H9 (cell line): ENCODE results near the gene CYP2B6. TPM values are rescaled to one million over a fixed set of nuclear protein-coding genes. Genes with fewer than 3 reads are reported as not detected.

ENCODE experiments used
- DNase-seq: peaks from one replicate; pipeline ENCODE4 v3.0.0-alpha.2; 2017
- H2AFZ ChIP-seq: one replicate; pipeline ENCODE4 v1.6.1; 2013; ENCODE audit warnings: mild to moderate bottlenecking, low read length, control low read depth, moderate library complexity
- H2AK5ac ChIP-seq: 2 replicates; pipeline ENCODE4 v1.6.1; 2013; ENCODE audit warnings: low read length, control low read depth, mixed read lengths; ENCODE audit not compliant: insufficient read length
- H2BK120ac ChIP-seq: one replicate; pipeline ENCODE4 v1.6.1; 2013; ENCODE audit warnings: low read depth, mild to moderate bottlenecking, low read length, control low read depth, inconsistent platforms; ENCODE audit not compliant: poor library complexity, severe bottlenecking
- H2BK12ac ChIP-seq: 2 replicates; pipeline ENCODE4 v1.6.1; 2013; ENCODE audit warnings: low read length, control low read depth, mixed read lengths, low read depth; ENCODE audit not compliant: insufficient read length
- H2BK15ac ChIP-seq: 2 replicates; pipeline ENCODE4 v1.6.1; 2013; ENCODE audit warnings: low read depth, low read length, control low read depth
- H2BK20ac ChIP-seq: one replicate; pipeline ENCODE4 v1.6.1; 2013; ENCODE audit warnings: low read depth, mild to moderate bottlenecking, low read length, control low read depth, inconsistent platforms; ENCODE audit not compliant: poor library complexity, severe bottlenecking
- H2BK5ac ChIP-seq: 2 replicates; pipeline ENCODE4 v1.6.1; 2013; ENCODE audit warnings: low read length, control low read depth, mixed read lengths; ENCODE audit not compliant: insufficient read length
- H3K14ac ChIP-seq: 2 replicates; pipeline ENCODE4 v1.6.1; 2013; ENCODE audit warnings: low read length, control low read depth; ENCODE audit not compliant: insufficient read depth
- H3K18ac ChIP-seq: 2 replicates; pipeline ENCODE4 v1.6.1; 2013; ENCODE audit warnings: low read depth, mild to moderate bottlenecking, mixed read lengths, low read length, control low read depth; ENCODE audit not compliant: insufficient read length
- H3K23ac ChIP-seq: 2 replicates; pipeline ENCODE4 v1.6.1; 2013; ENCODE audit warnings: low read length, control low read depth, mixed read lengths, low read depth; ENCODE audit not compliant: insufficient read length
- H3K23me2 ChIP-seq: 2 replicates; pipeline ENCODE4 v1.6.1; 2013; ENCODE audit warnings: low read depth, mild to moderate bottlenecking, mixed read lengths, low read length, control low read depth; ENCODE audit not compliant: insufficient read length, poor library complexity, severe bottlenecking
- H3K27ac ChIP-seq: 2 replicates; pipeline ENCODE4 v1.5.1; 2013; ENCODE audit warnings: low read length, control low read depth, mixed read lengths, low read depth; ENCODE audit not compliant: insufficient read length
- H3K27me3 ChIP-seq: 2 replicates; pipeline ENCODE4 v1.6.1; 2013; ENCODE audit warnings: low read length, control low read depth, inconsistent platforms; ENCODE audit not compliant: insufficient read depth
- H3K4ac ChIP-seq: 2 replicates; pipeline ENCODE4 v1.6.1; 2013; ENCODE audit warnings: low read depth, mild to moderate bottlenecking, control low read depth, inconsistent platforms, low read length, moderate library complexity
- H3K4me1 ChIP-seq: 2 replicates; pipeline ENCODE4 v1.6.1; 2013; ENCODE audit warnings: low read length, control low read depth, inconsistent platforms; ENCODE audit not compliant: insufficient read depth
- H3K4me2 ChIP-seq: 2 replicates; pipeline ENCODE4 v1.6.1; 2013; ENCODE audit warnings: low read length, control low read depth, mixed read lengths; ENCODE audit not compliant: insufficient read length, insufficient read depth
- H3K56ac ChIP-seq: 2 replicates; pipeline ENCODE4 v1.6.1; 2013; ENCODE audit warnings: low read depth, mild to moderate bottlenecking, mixed read lengths, low read length, control low read depth; ENCODE audit not compliant: insufficient read length
- H3K79me1 ChIP-seq: 2 replicates; pipeline ENCODE4 v1.6.1; 2013; ENCODE audit warnings: low read depth, mild to moderate bottlenecking, moderate library complexity, low read length, control low read depth, inconsistent platforms; ENCODE audit not compliant: insufficient read depth, poor library complexity, severe bottlenecking
- H3K79me2 ChIP-seq: 2 replicates; pipeline ENCODE4 v1.6.1; 2013; ENCODE audit warnings: low read length, control low read depth, inconsistent platforms; ENCODE audit not compliant: insufficient read depth
- H3K9ac ChIP-seq: 2 replicates; pipeline ENCODE4 v1.6.1; 2013; ENCODE audit warnings: low read length, control low read depth, mixed read lengths; ENCODE audit not compliant: insufficient read length; ENCODE audit errors: extremely low read depth
- H3K9me3 ChIP-seq: one replicate; pipeline ENCODE4 v1.6.1; 2013; ENCODE audit warnings: low read depth, low read length, inconsistent platforms; ENCODE audit not compliant: control insufficient read depth
- H3T11ph ChIP-seq: one replicate; pipeline ENCODE4 v1.6.1; 2013; ENCODE audit warnings: mild to moderate bottlenecking, low read length, control low read depth, inconsistent platforms
- H4K20me1 ChIP-seq: one replicate; pipeline ENCODE4 v1.6.1; 2013; ENCODE audit not compliant: control insufficient read depth, insufficient read length, insufficient read depth
- H4K5ac ChIP-seq: 2 replicates; pipeline ENCODE4 v1.6.1; 2013; ENCODE audit warnings: low read depth, mild to moderate bottlenecking, mixed read lengths, low read length, control low read depth; ENCODE audit not compliant: insufficient read length
- H4K8ac ChIP-seq: replicated peaks from 2 replicates; pipeline ENCODE4 v1.6.1; 2013; ENCODE audit warnings: low read length, control low read depth, mixed read lengths, low read depth; ENCODE audit not compliant: insufficient read length
- H4K91ac ChIP-seq: 2 replicates; pipeline ENCODE4 v1.6.1; 2013; ENCODE audit warnings: low read depth, mild to moderate bottlenecking, moderate library complexity, mixed read lengths, low read length, control low read depth; ENCODE audit not compliant: insufficient read length
- H3K27ac Mint-ChIP-seq, 3 experiments: 2 replicates in 2 of 3; 3 replicates in 1 of 3; pipeline ENCODE4 v1.8.0; 2020 to 2021; ENCODE audit warnings: mixed read lengths in 3 of 3, mild to moderate bottlenecking in 1 of 3, moderate library complexity in 1 of 3
- H3K27me3 Mint-ChIP-seq: 2 replicates; pipeline ENCODE4 v1.8.0; 2021; ENCODE audit warnings: low read depth, mild to moderate bottlenecking, moderate library complexity, mixed read lengths
- H3K36me3 Mint-ChIP-seq, 3 experiments: 2 replicates in 2 of 3; 3 replicates in 1 of 3; pipeline ENCODE4 v1.8.0; 2020 to 2021; ENCODE audit warnings: low read depth in 3 of 3, mixed read lengths in 3 of 3; ENCODE audit not compliant: insufficient read depth in 1 of 3
- H3K4me1 Mint-ChIP-seq, 2 experiments: 2 replicates each; pipeline ENCODE4 v1.8.0; 2020; ENCODE audit warnings: mixed read lengths in 2 of 2
- H3K4me3 Mint-ChIP-seq, 2 experiments: 2 replicates in 1 of 2; 3 replicates in 1 of 2; pipeline ENCODE4 v1.8.0; 2020 to 2021; ENCODE audit warnings: mild to moderate bottlenecking in 2 of 2, mixed read lengths in 2 of 2, moderate library complexity in 1 of 2
- H3K9me3 Mint-ChIP-seq, 2 experiments: 2 replicates in 1 of 2; 3 replicates in 1 of 2; pipeline ENCODE4 v1.8.0; 2020; ENCODE audit warnings: mild to moderate bottlenecking in 2 of 2, mixed read lengths in 2 of 2, moderate library complexity in 1 of 2
- CTCF ChIP-seq: fragments of 200-600 bp; sonication (generic); conservative IDR thresholded peaks from 3 replicates; pipeline ENCODE4 v1.8.0; 2021; ENCODE audit warnings: antibody characterized with exemption, mild to moderate bottlenecking
- WGBS: extraction: QIAGEN DNeasy Blood & Tissue Kit; methylation state at CpG from one replicate; pipeline ENCODE4 v1.1.7; 2013; ENCODE audit warnings: missing lambda C conversion rate, low lambda C conversion rate, mixed read lengths; ENCODE audit not compliant: insufficient read length; ENCODE audit errors: extremely low coverage; 5-methylcytosine and 5-hydroxymethylcytosine counted together
- total RNA-seq: library from RNA; stranded (reverse); gene quantifications from 2 replicates; pipeline ENCODE4 v1.2.1, GENCODE V29; 2021

CYP2B6 gene
- total RNA-seq, 1 experiment from 2014 or later, result 3.0 TPM

GRCh38 chr19:41025411-41025810 lies 34.3 kb downstream of the CYP2B6 start:
- Histone ChIP-seq H3K14ac (no peak overlapping the region), H3K27ac (no peak overlapping the region), H3K23me2 (no peaks in the 10 kb centered on the region), H4K91ac (no peak overlapping the region), H3K9ac (no peak overlapping the region), H3K4me2 (no peak overlapping the region), H2AK5ac (no peak overlapping the region), H4K20me1 (no peaks in the 10 kb centered on the region), H4K5ac (no peak overlapping the region), H2BK15ac (no peak overlapping the region), H3K23ac (no peak overlapping the region), H2AFZ (no peak overlapping the region), H3T11ph (no peak overlapping the region), H3K4ac (no peak overlapping the region), H3K9me3 (no peaks in the 10 kb centered on the region), H2BK12ac (no peak overlapping the region), H4K8ac (no peak overlapping the region), H2BK20ac (no peak overlapping the region), H3K79me1 (no peaks in the 10 kb centered on the region), H3K27me3 (no peaks in the 10 kb centered on the region), H2BK5ac (no peak overlapping the region), H3K79me2 (no peaks in the 10 kb centered on the region), H3K56ac (no peak overlapping the region), H3K4me1 (no peaks in the 10 kb centered on the region), H3K18ac (no peak overlapping the region), H2BK120ac (no peak overlapping the region)
- DNase-seq, result no peak
- WGBS, result no CpG with 5 or more reads among the region's 9 CpGs
- H3K9me3 Mint-ChIP-seq, result no peaks in the 10 kb centered on the region
- no peak overlapping the region for H3K4me3 Mint-ChIP-seq
- H3K4me1 Mint-ChIP-seq, result peaks cover 15 to 17% of the 10 kb centered on the region in 2 experiments
- peaks cover 12% of the 10 kb centered on the region for H3K27me3 Mint-ChIP-seq
- H3K27ac Mint-ChIP-seq, result no peak overlapping the region
- TF ChIP-seq CTCF, result no peak
- no peaks in the 10 kb centered on the region for H3K36me3 Mint-ChIP-seq
